Chondrocyte (in vitro differentiated cells): ENCODE measurements around the gene ELF1. TPM values are rescaled to one million over a fixed set of nuclear protein-coding genes. Genes with fewer than 3 reads are reported as not detected.

ENCODE experiments used
- DNase-seq: peaks from one replicate; pipeline ENCODE4 v3.0.0; 2021; ENCODE audit warnings: mixed read lengths, low spot score
- H3K27ac Mint-ChIP-seq: one replicate; pipeline ENCODE4 v1.8.0; 2021; ENCODE audit warnings: mild to moderate bottlenecking, moderate library complexity, mixed read lengths; ENCODE audit not compliant: unreplicated experiment
- H3K27me3 Mint-ChIP-seq: 2 replicates; pipeline ENCODE4 v1.8.0; 2021; ENCODE audit warnings: low read depth, mixed read lengths
- H3K36me3 Mint-ChIP-seq: 2 replicates; pipeline ENCODE4 v1.8.0; 2021; ENCODE audit warnings: low read depth, mixed read lengths
- H3K4me1 Mint-ChIP-seq: 2 replicates; pipeline ENCODE4 v1.8.0; 2021; ENCODE audit warnings: low read depth, mild to moderate bottlenecking, mixed read lengths
- H3K4me3 Mint-ChIP-seq: one replicate; pipeline ENCODE4 v1.8.0; 2021; ENCODE audit warnings: mild to moderate bottlenecking, moderate library complexity, mixed read lengths; ENCODE audit not compliant: unreplicated experiment
- H3K9me3 Mint-ChIP-seq: 2 replicates; pipeline ENCODE4 v1.8.0; 2021; ENCODE audit warnings: low read depth, mixed read lengths
- total RNA-seq: library from RNA; stranded (reverse); gene quantifications from 3 replicates; pipeline ENCODE4 v1.2.1, GENCODE V29; 2021
- TF ChIP-seq, protein P1 (sequence below): fragments of 200-600 bp; sonication (generic); IDR thresholded peaks from 2 replicates; pipeline ENCODE4 v1.5.0; 2021; ENCODE audit warnings: antibody characterized with exemption, mild to moderate bottlenecking, moderate library complexity

Gene ELF1
- total RNA-seq, 1 donor from 2014 or later, result 45.8 TPM

DNA sequence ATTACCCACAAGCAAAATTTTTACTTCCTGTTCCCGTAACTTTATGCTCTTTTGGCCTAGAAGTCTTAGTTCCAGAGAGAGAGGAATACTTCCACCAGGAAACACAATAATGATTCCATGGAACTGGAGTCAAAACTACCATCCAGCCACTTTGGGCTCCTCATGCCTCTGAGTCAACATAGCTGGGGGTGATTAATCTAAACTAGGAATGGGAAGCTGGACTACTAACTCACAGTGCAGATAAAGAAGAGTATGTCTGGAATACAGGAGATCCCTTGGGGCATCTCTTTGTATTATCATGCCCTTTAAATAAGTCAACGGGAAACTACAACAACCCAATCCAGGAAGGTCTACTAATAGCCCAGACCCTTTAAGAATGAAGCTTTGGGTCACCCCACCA lies 8.9 kb upstream of the ELF1 start:
- Mint-ChIP-seq H3K27ac (no peak overlapping the region), H3K36me3 (no peaks in the 10 kb centered on the region), H3K4me3 (no peak overlapping the region), H3K27me3 (no peaks in the 10 kb centered on the region), H3K9me3 (no peaks in the 10 kb centered on the region), H3K4me1 (peaks cover 4% of the 10 kb centered on the region)
- DNase-seq, result no peak
- TF ChIP-seq, protein P1, sequence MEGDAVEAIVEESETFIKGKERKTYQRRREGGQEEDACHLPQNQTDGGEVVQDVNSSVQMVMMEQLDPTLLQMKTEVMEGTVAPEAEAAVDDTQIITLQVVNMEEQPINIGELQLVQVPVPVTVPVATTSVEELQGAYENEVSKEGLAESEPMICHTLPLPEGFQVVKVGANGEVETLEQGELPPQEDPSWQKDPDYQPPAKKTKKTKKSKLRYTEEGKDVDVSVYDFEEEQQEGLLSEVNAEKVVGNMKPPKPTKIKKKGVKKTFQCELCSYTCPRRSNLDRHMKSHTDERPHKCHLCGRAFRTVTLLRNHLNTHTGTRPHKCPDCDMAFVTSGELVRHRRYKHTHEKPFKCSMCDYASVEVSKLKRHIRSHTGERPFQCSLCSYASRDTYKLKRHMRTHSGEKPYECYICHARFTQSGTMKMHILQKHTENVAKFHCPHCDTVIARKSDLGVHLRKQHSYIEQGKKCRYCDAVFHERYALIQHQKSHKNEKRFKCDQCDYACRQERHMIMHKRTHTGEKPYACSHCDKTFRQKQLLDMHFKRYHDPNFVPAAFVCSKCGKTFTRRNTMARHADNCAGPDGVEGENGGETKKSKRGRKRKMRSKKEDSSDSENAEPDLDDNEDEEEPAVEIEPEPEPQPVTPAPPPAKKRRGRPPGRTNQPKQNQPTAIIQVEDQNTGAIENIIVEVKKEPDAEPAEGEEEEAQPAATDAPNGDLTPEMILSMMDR, result no peak

DNA sequence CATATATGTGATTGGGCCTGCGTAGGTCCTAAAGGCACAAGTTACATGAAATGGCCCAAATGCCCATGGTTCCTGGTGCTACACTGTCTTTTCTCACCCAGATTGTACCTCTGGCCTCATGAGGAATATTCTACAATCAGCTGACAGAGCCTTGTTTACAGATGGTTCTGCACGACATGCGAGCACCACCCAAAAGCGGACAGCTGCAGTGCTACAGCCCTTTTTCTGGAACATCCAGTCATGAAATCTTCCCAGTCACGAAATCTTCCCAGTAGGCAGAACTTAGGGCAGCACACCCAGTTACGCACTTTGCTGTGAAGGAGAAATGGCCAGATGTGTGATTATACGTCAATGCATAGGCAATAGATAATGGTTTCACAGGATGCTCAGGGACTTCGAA lies 7.7 kb upstream of the ELF1 start:
- Mint-ChIP-seq H3K9me3 (peaks cover 2% of the 10 kb centered on the region), H3K4me3 (no peak overlapping the region), H3K36me3 (no peaks in the 10 kb centered on the region), H3K27me3 (no peaks in the 10 kb centered on the region), H3K4me1 (peaks cover 4% of the 10 kb centered on the region), H3K27ac (no peak overlapping the region)
- DNase-seq, result no peak
- TF ChIP-seq, protein P1, result no peak

DNA sequence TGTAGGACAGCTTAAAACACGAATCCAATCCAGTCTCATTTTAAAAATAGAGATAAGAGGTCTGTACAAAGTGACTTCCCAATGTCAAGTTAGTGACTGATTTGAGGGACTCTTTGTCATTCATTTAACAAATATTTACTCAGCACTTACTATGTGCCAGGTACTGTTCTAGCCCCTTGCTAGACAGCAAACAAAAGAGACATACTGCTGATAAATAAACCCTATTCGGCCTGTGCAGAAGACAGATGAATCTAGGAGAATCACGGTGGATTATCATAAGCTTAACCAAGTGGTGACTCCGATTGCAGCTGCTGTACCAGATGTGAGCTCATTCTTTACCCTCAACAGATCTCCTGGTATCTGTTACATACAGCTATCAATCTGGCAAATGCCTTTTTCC lies 6.4 kb upstream of the ELF1 start:
- Mint-ChIP-seq H3K4me1 (peaks cover 11% of the 10 kb centered on the region), H3K36me3 (no peaks in the 10 kb centered on the region), H3K27ac (no peak overlapping the region), H3K4me3 (no peak overlapping the region), H3K9me3 (peaks cover 2% of the 10 kb centered on the region), H3K27me3 (no peaks in the 10 kb centered on the region)
- TF ChIP-seq, protein P1, result no peak
- DNase-seq, result no peak

DNA sequence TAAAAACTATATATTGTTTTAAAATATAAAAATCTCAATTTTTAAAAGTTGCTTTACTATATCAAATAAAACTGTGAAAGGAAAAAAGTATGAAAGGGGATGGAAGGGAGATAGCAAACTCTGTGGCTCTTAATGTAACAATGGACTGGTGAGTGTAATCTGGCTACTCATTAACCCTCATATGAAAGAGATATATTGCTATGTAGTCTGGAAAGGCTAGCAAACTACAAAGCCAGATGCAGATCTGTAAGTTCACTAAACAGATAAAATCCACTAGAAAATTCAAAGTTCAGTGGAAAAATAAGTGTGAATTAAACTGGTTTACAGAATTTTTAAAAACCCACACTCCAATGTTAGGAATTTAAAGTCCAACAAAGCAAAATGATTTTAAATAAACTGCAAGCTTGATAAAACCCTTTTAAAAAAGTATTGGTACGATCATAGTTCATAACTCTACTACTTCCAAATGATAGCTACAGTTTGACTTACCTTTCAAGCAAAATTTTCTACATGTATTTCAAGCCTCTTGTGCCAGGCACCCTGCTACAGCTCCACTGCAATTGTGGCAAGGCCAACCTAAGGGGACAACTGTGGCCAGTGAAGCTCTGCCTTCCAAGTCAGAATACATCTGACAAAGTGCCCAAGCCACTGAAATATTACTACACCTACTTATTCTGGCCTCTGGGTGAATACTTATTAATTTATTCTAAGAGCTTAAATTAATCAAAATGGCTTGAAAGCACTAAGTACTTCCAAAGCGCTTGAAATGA lies 647 bp upstream of the ELF1 start:
- no peak for DNase-seq
- Mint-ChIP-seq H3K27me3 (no peaks in the 10 kb centered on the region), H3K27ac (no peak overlapping the region), H3K4me1 (peaks cover 32% of the 10 kb centered on the region), H3K4me3 (no peak overlapping the region), H3K36me3 (peaks cover 1% of the 10 kb centered on the region), H3K9me3 (peaks cover 2% of the 10 kb centered on the region)
- TF ChIP-seq, protein P1, result no peak

DNA sequence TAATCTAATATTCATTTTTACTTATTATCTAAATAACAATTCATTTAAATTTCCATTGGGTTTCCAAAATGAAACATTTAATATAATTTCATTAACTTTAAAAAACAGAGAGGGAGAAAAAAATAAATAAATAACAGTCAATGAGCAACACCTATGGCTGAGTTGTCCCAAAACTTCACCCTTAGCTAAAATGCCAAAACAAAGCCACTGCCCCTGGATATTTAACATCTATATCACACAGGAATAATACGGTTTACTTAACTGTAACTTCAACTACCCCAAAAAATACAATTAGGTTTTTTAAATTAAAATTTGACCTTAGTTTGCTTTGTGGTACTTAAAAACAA lies 541 bp downstream of the ELF1 start:
- Mint-ChIP-seq H3K4me3 (peak overlapping the region; percentile 46), H3K27ac (peak overlapping the region; percentile 80), H3K4me1 (peaks cover 32% of the 10 kb centered on the region), H3K27me3 (no peaks in the 10 kb centered on the region), H3K36me3 (peaks cover 1% of the 10 kb centered on the region), H3K9me3 (peaks cover 2% of the 10 kb centered on the region)
- TF ChIP-seq, protein P1, result no peak
- DNase-seq, result no peak
